ENCODE measurements around the gene DAAM2. TPM values are rescaled to one million over a fixed set of nuclear protein-coding genes. Genes with fewer than 3 reads are reported as not detected.

The DAAM2 gene
- total RNA-seq (ENCODE audit: unreplicated experiment), result 0.59 TPM
- long read RNA-seq, result 0 reads

DNA sequence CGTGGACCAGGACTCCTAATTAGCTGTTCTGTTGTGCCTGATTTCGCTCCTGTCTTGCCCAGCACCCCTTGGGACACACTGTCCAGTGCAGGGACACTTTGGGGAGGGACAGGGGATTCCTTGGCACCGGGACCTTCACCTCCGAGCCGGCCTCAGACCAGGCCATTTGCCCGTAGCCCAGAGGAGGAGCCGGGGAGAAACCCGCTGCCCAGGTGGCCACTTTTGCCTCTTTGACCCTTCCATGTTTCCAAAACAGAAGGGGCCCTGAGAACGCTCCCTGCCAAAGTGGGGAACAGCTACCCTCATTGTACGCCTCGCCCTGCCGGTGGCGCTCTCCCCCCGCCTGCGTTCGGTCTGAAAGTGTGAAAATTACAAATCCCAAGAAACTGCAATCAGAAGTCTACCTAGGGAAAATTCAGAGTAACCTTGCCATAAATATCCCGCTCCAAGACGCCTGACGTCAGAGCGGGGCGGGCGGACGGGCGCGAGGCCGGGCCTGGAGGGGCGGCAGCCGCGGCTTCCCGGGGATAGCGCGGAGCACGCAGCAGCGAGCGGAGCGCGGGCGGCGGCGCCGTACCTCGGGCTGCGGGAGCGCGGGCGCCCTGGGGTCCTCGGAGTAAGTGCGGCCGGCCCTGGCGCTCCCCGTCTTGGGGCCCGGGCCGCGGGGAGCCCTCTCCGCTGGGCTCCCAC is at the start of gene DAAM2:
Gene DAAM2 (plus strand): TSS at position 527 of the 690 bp plus-strand sequence. CDS start 63,927 bp downstream, outside the sequence.
- H3K4me1 Mint-ChIP-seq (ENCODE audit: low read depth, unreplicated experiment), result no peaks in the 10 kb centered on the region
- peak within 1 kb of the TSS; percentile 81 for H3K4me3 Mint-ChIP-seq (ENCODE audit: unreplicated experiment)
- TF ChIP-seq, protein P1, sequence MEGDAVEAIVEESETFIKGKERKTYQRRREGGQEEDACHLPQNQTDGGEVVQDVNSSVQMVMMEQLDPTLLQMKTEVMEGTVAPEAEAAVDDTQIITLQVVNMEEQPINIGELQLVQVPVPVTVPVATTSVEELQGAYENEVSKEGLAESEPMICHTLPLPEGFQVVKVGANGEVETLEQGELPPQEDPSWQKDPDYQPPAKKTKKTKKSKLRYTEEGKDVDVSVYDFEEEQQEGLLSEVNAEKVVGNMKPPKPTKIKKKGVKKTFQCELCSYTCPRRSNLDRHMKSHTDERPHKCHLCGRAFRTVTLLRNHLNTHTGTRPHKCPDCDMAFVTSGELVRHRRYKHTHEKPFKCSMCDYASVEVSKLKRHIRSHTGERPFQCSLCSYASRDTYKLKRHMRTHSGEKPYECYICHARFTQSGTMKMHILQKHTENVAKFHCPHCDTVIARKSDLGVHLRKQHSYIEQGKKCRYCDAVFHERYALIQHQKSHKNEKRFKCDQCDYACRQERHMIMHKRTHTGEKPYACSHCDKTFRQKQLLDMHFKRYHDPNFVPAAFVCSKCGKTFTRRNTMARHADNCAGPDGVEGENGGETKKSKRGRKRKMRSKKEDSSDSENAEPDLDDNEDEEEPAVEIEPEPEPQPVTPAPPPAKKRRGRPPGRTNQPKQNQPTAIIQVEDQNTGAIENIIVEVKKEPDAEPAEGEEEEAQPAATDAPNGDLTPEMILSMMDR (IDR thresholded peaks at IDR 0.05; ENCODE audit: partially characterized antibody, unreplicated experiment), result no peak
- DNase-seq, result peak; percentile 67
- H3K27me3 Mint-ChIP-seq (ENCODE audit: unreplicated experiment), result peaks cover 2% of the 10 kb centered on the region
- no peaks in the 10 kb centered on the region for H3K9me3 Mint-ChIP-seq (ENCODE audit: unreplicated experiment)
- no peak within 1 kb of the TSS for H3K27ac Mint-ChIP-seq (ENCODE audit: unreplicated experiment)
- H3K36me3 Mint-ChIP-seq (ENCODE audit: unreplicated experiment), result no peaks in the 10 kb centered on the region

DNA sequence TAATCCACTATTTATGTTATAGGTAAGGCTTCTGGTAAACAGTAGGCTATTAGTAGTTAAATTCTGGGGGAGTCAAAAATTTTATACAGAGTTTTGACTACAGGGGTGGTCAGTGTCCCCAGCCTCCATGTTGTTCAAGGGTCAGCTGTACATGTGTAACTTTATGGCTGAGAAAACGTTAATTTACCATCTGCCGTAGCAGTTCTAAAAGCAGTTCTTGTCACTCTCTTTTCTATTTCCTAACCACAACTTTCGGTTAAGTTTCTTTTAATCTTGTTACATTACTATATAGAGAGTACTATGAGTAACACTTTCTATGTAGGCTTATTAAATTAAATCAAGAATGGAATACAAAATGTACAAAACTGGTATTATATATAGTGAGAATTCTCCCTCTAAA is 45.4 kb upstream of the DAAM2 start:
- H3K9me3 Mint-ChIP-seq (ENCODE audit: unreplicated experiment), result no peaks in the 10 kb centered on the region
- TF ChIP-seq, protein P1 (IDR thresholded peaks at IDR 0.05; ENCODE audit: partially characterized antibody, unreplicated experiment), result no peak
- H3K27me3 Mint-ChIP-seq (ENCODE audit: unreplicated experiment), result no peaks in the 10 kb centered on the region
- no peaks in the 10 kb centered on the region for H3K4me1 Mint-ChIP-seq (ENCODE audit: low read depth, unreplicated experiment)
- no peak for DNase-seq
- no peak overlapping the region for H3K4me3 Mint-ChIP-seq (ENCODE audit: unreplicated experiment)
- no peaks in the 10 kb centered on the region for H3K36me3 Mint-ChIP-seq (ENCODE audit: unreplicated experiment)
- no peak overlapping the region for H3K27ac Mint-ChIP-seq (ENCODE audit: unreplicated experiment)

GRCh38 chr6:39752835-39753724 is 39.1 kb upstream of the DAAM2 start:
- Mint-ChIP-seq H3K9me3 (ENCODE audit: unreplicated experiment) (peaks cover 2% of the 10 kb centered on the region), H3K4me3 (ENCODE audit: unreplicated experiment) (no peak overlapping the region), H3K27me3 (ENCODE audit: unreplicated experiment) (no peaks in the 10 kb centered on the region), H3K27ac (ENCODE audit: unreplicated experiment) (no peak overlapping the region), H3K4me1 (ENCODE audit: low read depth, unreplicated experiment) (no peaks in the 10 kb centered on the region), H3K36me3 (ENCODE audit: unreplicated experiment) (no peaks in the 10 kb centered on the region)
- TF ChIP-seq, protein P1 (IDR thresholded peaks at IDR 0.05; ENCODE audit: partially characterized antibody, unreplicated experiment), result no peak
- DNase-seq, result no peak

DNA sequence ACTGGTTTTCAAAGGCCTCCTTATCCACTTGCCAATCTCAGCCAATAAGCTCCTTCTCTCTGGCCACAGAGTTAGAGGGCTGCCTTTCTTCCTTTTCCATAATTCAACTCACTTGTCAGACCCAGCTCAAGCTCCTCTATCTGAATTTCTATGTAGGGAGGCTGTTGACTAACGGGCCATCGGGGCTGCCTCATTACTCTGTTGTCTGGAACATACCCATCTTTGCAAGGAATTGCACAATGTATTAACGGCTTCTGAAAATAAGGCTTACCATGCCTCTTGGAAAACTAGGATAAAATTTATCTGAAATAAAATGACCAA is 38.5 kb upstream of the DAAM2 start:
- H3K36me3 Mint-ChIP-seq (ENCODE audit: unreplicated experiment), result no peaks in the 10 kb centered on the region
- no peaks in the 10 kb centered on the region for H3K4me1 Mint-ChIP-seq (ENCODE audit: low read depth, unreplicated experiment)
- no peaks in the 10 kb centered on the region for H3K27me3 Mint-ChIP-seq (ENCODE audit: unreplicated experiment)
- no peak for DNase-seq
- TF ChIP-seq, protein P1 (IDR thresholded peaks at IDR 0.05; ENCODE audit: partially characterized antibody, unreplicated experiment), result no peak
- no peak overlapping the region for H3K4me3 Mint-ChIP-seq (ENCODE audit: unreplicated experiment)
- H3K27ac Mint-ChIP-seq (ENCODE audit: unreplicated experiment), result no peak overlapping the region
- H3K9me3 Mint-ChIP-seq (ENCODE audit: unreplicated experiment), result peaks cover 2% of the 10 kb centered on the region

Data from glutamatergic neuron (in vitro differentiated cells).